ENCODE data around the gene SF3A2. TPM values are rescaled to one million over a fixed set of nuclear protein-coding genes. Genes with fewer than 3 reads are reported as not detected.
A peak's percentile ranks its signal among the peaks of the same experiment; 100 is the strongest.

Gene SF3A2
- total RNA-seq, 1 donor from 2014 or later, result 71.2 TPM

- no peak for DNase-seq (ENCODE audit: extremely low spot score in 2 of 2)
- intact Hi-C loops (cut with DNase I), result no loop called here
- Histone ChIP-seq H3K4me3 (peak overlapping the region; percentile 25 to 27), H3K9me3 (no peaks in the 10 kb centered on the region), H3K4me1 (peaks cover 33% of the 10 kb centered on the region), H3K27ac (no peak overlapping the region), H3K36me3 (no peaks in the 10 kb centered on the region), H3K27me3 (peaks cover 8% of the 10 kb centered on the region)
- TF ChIP-seq CTCF (IDR thresholded peaks at IDR 0.05), result no peak
- no peak for TF ChIP-seq POLR2A (IDR thresholded peaks at IDR 0.05)
- no peak for TF ChIP-seq POLR2AphosphoS5 (IDR thresholded peaks at IDR 0.05; ENCODE audit: insufficient read depth in 1 of 2, low read depth in 1 of 2)
Observed at GRCh38 chr19:2289714-2290435, 53.3 kb downstream of the SF3A2 start.

- intact Hi-C loops (cut with DNase I), result no loop called here
- no peak for TF ChIP-seq CTCF (IDR thresholded peaks at IDR 0.05)
- TF ChIP-seq POLR2AphosphoS5 (IDR thresholded peaks at IDR 0.05; ENCODE audit: insufficient read depth in 1 of 2, low read depth in 1 of 2), result no peak
- TF ChIP-seq POLR2A (IDR thresholded peaks at IDR 0.05), result no peak
- H3K9me3 ChIP-seq, result no peaks in the 10 kb centered on the region
- DNase-seq (ENCODE audit: extremely low spot score in 2 of 2), result no peak
- H3K4me3 ChIP-seq, result peak overlapping the region; percentile 25 to 27
- peaks cover 39% of the 10 kb centered on the region for H3K4me1 ChIP-seq
- H3K36me3 ChIP-seq, result no peaks in the 10 kb centered on the region
- peaks cover 8% of the 10 kb centered on the region for H3K27me3 ChIP-seq
- H3K27ac ChIP-seq, result no peak overlapping the region
Observed at GRCh38 chr19:2290441-2291184, 54.0 kb downstream of the SF3A2 start.

- H3K27ac ChIP-seq, result no peak overlapping the region
- peaks cover 39% of the 10 kb centered on the region for H3K4me1 ChIP-seq
- H3K9me3 ChIP-seq, result no peaks in the 10 kb centered on the region
- peaks cover 8% of the 10 kb centered on the region for H3K27me3 ChIP-seq
- intact Hi-C loops (cut with DNase I), result no loop called here
- peak overlapping the region; percentile 25 to 27 for H3K4me3 ChIP-seq
- TF ChIP-seq POLR2AphosphoS5 (IDR thresholded peaks at IDR 0.05; ENCODE audit: insufficient read depth in 1 of 2, low read depth in 1 of 2), result no peak
- TF ChIP-seq POLR2A (IDR thresholded peaks at IDR 0.05), result no peak
- no peak for TF ChIP-seq CTCF (IDR thresholded peaks at IDR 0.05)
- H3K36me3 ChIP-seq, result no peaks in the 10 kb centered on the region
- no peak for DNase-seq (ENCODE audit: extremely low spot score in 2 of 2)
Observed at GRCh38 chr19:2291185-2291751, 54.6 kb downstream of the SF3A2 start.

- Histone ChIP-seq H3K36me3 (no peaks in the 10 kb centered on the region), H3K4me3 (peak overlapping the region in 1 of 2 donors; percentile 10)
- intact Hi-C loops (cut with DNase I), result no loop called here
Observed at GRCh38 chr19:2294687-2295335, 58.2 kb downstream of the SF3A2 start.

More at GRCh38 chr19:2294687-2295335, 58.2 kb downstream of the SF3A2 start:
- TF ChIP-seq POLR2A (IDR thresholded peaks at IDR 0.05) (no peak), CTCF (IDR thresholded peaks at IDR 0.05) (no peak), POLR2AphosphoS5 (IDR thresholded peaks at IDR 0.05; ENCODE audit: insufficient read depth in 1 of 2, low read depth in 1 of 2) (peak in 1 of 2 donors; percentile 22)
- peaks cover 32% of the 10 kb centered on the region for H3K4me1 ChIP-seq
- no peak for DNase-seq (ENCODE audit: extremely low spot score in 2 of 2)
- peaks cover 8% of the 10 kb centered on the region for H3K27me3 ChIP-seq
- no peak overlapping the region for H3K27ac ChIP-seq
- H3K9me3 ChIP-seq, result no peaks in the 10 kb centered on the region

Measured in vagina (tissue), 2 donors.